Thyroid gland (tissue), 4 donors: Measurements from ENCODE around the gene LRP3. TPM values are rescaled to one million over a fixed set of nuclear protein-coding genes. Genes with fewer than 3 reads are reported as not detected.
A peak's percentile ranks its signal among the peaks of the same experiment; 100 is the strongest.

ENCODE experiments used
- DNase-seq, 2 donors: peaks; one replicate each; pipeline ENCODE4 v3.0.0-alpha.2; 2019
- H3K27ac ChIP-seq, 3 donors: fragments of 200-600 bp; sonication (generic); 1 replicate in 2 of 3; 2 replicates in 1 of 3; pipeline ENCODE4 v1.5.1; 2016 to 2019; ENCODE audit warnings: mild to moderate bottlenecking in 1 of 3, moderate library complexity in 1 of 3
- H3K27me3 ChIP-seq: fragments of 200-600 bp; sonication (generic); one replicate; pipeline ENCODE4 v1.5.1; 2019
- H3K36me3 ChIP-seq, 2 donors: fragments of 200-600 bp; sonication (generic); one replicate each; pipeline ENCODE4 v1.5.1; 2016 to 2019
- H3K4me1 ChIP-seq, 2 donors: fragments of 200-600 bp; sonication (generic); one replicate each; pipeline ENCODE4 v1.5.1; 2017 to 2019
- H3K4me3 ChIP-seq, 3 donors: fragments of 200-600 bp; sonication (generic); replicated peaks in 1 of 3; 1 replicate in 2 of 3; 2 replicates in 1 of 3; pipeline ENCODE4 v1.5.1; 2016; ENCODE audit warnings: mild to moderate bottlenecking in 1 of 3
- H3K9me3 ChIP-seq: fragments of 200-600 bp; sonication (generic); one replicate; pipeline ENCODE4 v1.5.1; 2017
- POLR2A ChIP-seq, 2 donors: fragments of 450-650 bp; IDR thresholded peaks; one replicate each; pipeline ENCODE4 v1.6.1; 2017; ENCODE audit warnings: antibody characterized with exemption in 2 of 2, mild to moderate bottlenecking in 2 of 2, moderate library complexity in 1 of 2
- WGBS, 2 donors: methylation state at CpG; one replicate each; pipeline ENCODE4 v1.1.5; 2017; 5-methylcytosine and 5-hydroxymethylcytosine counted together
- intact Hi-C: fragments of 100-400 bp; cut with DNase I; formaldehyde crosslinking; loops from one replicate; pipeline ENCODE4 v1.15.1; 2023
- total RNA-seq, 4 donors: library from RNA; depleted of rRNA; stranded (reverse); fragments of >200 nt; gene quantifications; one replicate each; pipeline ENCODE4 v1.2.3, GENCODE V29; 2016
- TF ChIP-seq, protein P1 (sequence below), 6 experiments: fragments of 200-600 bp in 3 of 6; fragments of 450-650 bp in 3 of 6; sonication (generic) in 3 of 6; IDR thresholded peaks; one replicate each; pipeline ENCODE4 v1.5.1; 2016 to 2019; ENCODE audit warnings: antibody characterized with exemption in 6 of 6, mild to moderate bottlenecking in 2 of 6, inconsistent platforms in 1 of 6, moderate library complexity in 1 of 6

Gene LRP3
- total RNA-seq, 4 donors from 2014 or later, result 33.3 to 49.9 (median 39.0) TPM

DNA sequence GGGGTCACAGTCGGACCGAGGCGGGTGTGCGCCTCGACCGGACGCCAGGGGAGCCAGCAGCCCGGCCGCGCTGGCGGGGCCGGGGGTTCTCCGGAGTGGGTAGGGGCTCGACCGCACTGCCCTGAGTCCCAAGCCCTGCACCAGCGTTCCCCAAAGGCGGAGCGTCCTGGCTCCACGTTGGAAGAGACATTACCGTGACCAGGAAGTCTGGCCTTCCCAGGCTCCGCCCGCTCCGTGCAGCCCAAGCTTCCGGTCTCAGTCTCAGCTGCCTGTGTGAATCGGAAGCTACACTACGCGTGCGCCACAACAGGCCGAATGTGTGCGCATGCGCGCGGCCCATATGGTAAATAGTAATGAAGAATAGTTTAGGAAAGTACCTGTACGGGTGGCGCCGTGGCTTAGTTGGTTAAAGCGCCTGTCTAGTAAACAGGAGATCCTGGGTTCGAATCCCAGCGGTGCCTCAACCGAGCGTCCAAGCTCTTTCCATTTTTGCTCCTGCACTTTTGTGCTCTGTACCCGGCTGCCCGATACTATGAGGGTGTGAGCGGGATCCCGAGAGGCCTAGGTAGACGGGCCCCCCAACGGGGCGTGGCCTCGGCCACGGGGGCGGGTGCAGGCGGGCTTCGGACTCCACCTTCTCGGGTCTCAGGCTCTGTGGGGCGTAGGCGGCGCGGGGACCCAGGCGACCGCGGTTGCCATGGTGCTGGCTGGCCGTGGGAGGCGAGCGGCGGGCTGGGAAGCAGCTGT is 17.3 kb upstream of the LRP3 start:
- no peaks in the 10 kb centered on the region for H3K9me3 ChIP-seq
- H3K4me3 ChIP-seq, result peak overlapping the region; percentile 6 to 83 (median 41)
- no peaks in the 10 kb centered on the region for H3K27me3 ChIP-seq
- intact Hi-C loops, result no loop called here
- DNase-seq, result peak; percentile 98
- H3K36me3 ChIP-seq, result no peaks in the 10 kb centered on the region
- TF ChIP-seq, protein P1, sequence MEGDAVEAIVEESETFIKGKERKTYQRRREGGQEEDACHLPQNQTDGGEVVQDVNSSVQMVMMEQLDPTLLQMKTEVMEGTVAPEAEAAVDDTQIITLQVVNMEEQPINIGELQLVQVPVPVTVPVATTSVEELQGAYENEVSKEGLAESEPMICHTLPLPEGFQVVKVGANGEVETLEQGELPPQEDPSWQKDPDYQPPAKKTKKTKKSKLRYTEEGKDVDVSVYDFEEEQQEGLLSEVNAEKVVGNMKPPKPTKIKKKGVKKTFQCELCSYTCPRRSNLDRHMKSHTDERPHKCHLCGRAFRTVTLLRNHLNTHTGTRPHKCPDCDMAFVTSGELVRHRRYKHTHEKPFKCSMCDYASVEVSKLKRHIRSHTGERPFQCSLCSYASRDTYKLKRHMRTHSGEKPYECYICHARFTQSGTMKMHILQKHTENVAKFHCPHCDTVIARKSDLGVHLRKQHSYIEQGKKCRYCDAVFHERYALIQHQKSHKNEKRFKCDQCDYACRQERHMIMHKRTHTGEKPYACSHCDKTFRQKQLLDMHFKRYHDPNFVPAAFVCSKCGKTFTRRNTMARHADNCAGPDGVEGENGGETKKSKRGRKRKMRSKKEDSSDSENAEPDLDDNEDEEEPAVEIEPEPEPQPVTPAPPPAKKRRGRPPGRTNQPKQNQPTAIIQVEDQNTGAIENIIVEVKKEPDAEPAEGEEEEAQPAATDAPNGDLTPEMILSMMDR (IDR thresholded peaks at IDR 0.05), result peak in 4 of 6 experiments; percentile 20 to 28 (median 25)
- peak in 1 of 2 donors; percentile 95 for TF ChIP-seq POLR2A (IDR thresholded peaks at IDR 0.05)
- H3K4me1 ChIP-seq, result peaks cover 6 to 24% of the 10 kb centered on the region in 2 donors
- WGBS, 2 donors, result 0 to 1% methylated on average over 20 to 23 of the region's 65 CpGs
- peak overlapping the region; percentile 67 to 89 (median 86) for H3K27ac ChIP-seq

DNA sequence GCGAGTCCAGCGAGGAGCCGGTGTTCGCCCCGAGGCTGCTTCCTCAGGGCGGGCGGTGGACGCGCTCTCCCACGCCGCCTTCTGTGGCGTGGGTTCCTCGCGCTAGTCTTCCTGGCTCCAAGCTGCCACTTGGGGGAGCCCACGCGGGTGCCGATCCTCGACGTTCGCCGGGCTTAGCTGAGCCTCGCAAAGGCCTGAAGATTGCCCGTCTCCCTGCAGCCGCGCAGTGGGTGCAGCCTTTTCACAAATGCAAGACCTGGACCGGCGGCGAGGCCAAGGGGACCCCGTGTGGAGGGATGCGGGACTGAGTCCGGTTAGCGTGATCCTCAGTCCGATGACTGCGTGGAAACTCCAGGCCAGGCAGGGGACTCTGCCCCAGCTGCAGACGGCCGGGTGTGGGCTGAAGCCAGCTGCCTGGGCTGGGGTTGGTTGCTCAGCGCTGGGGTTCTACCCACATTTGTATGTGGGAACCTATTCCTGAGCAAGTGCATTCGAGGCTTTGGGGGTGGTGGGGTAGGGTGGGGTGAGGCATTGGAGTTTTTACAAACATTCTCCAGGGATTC is 16.6 kb upstream of the LRP3 start:
- intact Hi-C loops, result no loop called here
- H3K4me1 ChIP-seq, result peaks cover 6 to 24% of the 10 kb centered on the region in 2 donors
- TF ChIP-seq, protein P1 (IDR thresholded peaks at IDR 0.05), result peak in 5 of 6 experiments; percentile 23 to 42 (median 36)
- TF ChIP-seq POLR2A (IDR thresholded peaks at IDR 0.05), result no peak
- WGBS, 2 donors, result 0% methylated on average over 1 of the region's 38 CpGs
- H3K27ac ChIP-seq, result peak overlapping the region; percentile 58 to 89 (median 86)
- no peaks in the 10 kb centered on the region for H3K36me3 ChIP-seq
- no peaks in the 10 kb centered on the region for H3K9me3 ChIP-seq
- DNase-seq, result no peak
- peak overlapping the region; percentile 6 to 34 (median 15) for H3K4me3 ChIP-seq
- no peaks in the 10 kb centered on the region for H3K27me3 ChIP-seq

DNA sequence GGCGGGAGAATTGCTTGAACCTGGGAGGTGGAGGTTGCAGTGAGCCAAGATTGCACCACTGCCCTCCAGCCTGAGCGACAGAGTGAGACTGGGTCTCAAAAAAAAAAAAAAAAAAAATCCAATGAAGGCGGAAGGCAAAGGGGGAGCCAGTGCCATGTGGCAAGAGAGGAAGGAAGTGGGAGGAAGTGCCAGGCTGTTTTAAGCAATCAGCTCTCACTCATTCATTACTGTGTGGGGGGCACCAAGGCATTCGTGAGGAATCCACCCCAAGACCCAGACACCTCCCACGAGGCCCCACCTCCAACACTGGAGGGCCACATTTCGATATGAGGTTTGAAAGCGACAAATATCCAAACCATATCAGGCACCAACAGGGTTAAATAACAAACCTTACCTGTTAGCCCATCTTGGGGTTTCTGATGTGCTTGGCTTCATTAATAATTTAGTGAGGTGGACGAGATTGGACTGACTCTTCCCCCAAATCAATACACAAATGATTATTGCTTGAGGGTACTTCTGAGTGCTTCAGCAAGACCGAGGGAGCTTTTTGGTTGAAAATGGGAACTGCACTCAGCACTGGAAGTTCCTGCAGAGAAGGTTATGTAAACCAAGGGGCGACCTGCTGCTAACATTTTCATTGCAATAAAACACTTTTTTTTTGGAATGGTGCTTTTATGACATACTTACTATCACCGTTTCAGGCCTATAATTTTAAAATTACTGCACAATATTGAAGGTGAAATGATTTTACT is 7.5 kb upstream of the LRP3 start:
- intact Hi-C loops, result loop anchor here (5.0 kb wide), 1 partner anchor 39 kb away; no protein-coding TSS in a partner anchor
- 52 to 60% methylated on average over 11 of the region's 11 CpGs for WGBS, 2 donors
- Histone ChIP-seq H3K4me1 (peaks cover 14 to 18% of the 10 kb centered on the region in 2 donors), H3K27ac (peak overlapping the region in 1 of 3 donors; percentile 24), H3K36me3 (no peaks in the 10 kb centered on the region), H3K27me3 (no peaks in the 10 kb centered on the region), H3K4me3 (no peak overlapping the region), H3K9me3 (no peaks in the 10 kb centered on the region)
- TF ChIP-seq, protein P1 (IDR thresholded peaks at IDR 0.05), result no peak
- TF ChIP-seq POLR2A (IDR thresholded peaks at IDR 0.05), result no peak
- DNase-seq, result no peak

DNA sequence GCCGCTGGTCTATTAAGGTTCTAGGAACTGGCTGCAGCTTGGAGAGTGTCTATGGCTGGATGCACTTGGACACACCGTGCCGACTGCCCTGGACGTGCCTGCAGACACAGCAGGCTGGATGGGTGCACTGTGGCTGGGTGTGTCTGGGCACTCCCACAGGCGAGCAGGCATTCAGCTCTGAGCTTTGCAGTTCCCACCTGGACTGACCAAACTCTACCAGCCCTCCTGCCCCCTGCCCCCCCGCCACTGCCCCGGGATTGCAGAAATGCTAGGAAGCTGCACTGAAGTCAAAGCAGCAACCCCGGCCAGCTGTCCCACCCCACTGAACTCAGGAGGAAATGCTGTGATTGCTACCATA is 7.0 kb upstream of the LRP3 start:
- no peak overlapping the region for H3K27ac ChIP-seq
- H3K4me3 ChIP-seq, result no peak overlapping the region
- TF ChIP-seq, protein P1 (IDR thresholded peaks at IDR 0.05), result no peak
- no peak for TF ChIP-seq POLR2A (IDR thresholded peaks at IDR 0.05)
- H3K36me3 ChIP-seq, result no peaks in the 10 kb centered on the region
- intact Hi-C loops, result loop anchor here (5.0 kb wide), 1 partner anchor 40 kb away; no protein-coding TSS in a partner anchor
- peak; percentile 89 to 93 for DNase-seq
- no peaks in the 10 kb centered on the region for H3K9me3 ChIP-seq
- H3K4me1 ChIP-seq, result peaks cover 14 to 18% of the 10 kb centered on the region in 2 donors
- H3K27me3 ChIP-seq, result no peaks in the 10 kb centered on the region
- WGBS, 2 donors, result 27 to 43% methylated on average over 7 to 8 of the region's 8 CpGs
